Measurements from ENCODE around the gene COA1.
"Not testable (repeated sequence)": the region's sequence is repeated elsewhere in the genome, so short reads cannot be mapped to it uniquely, and the experiment has no call there.

COA1 gene

GRCh38 chr7:43627798-43628197 is 101.5 kb downstream of the COA1 start:
- not testable (repeated sequence) for ATAC-seq, DNase-seq

GRCh38 chr7:43626695-43627094 is 102.6 kb downstream of the COA1 start:
- DNase-seq (no peak), ATAC-seq (no peak)

GRCh38 chr7:43625980-43626379 is 103.3 kb downstream of the COA1 start:
- DNase-seq (no peak), ATAC-seq (peak; percentile 8)

- ATAC-seq (peak; percentile 70), DNase-seq (peak; percentile 47)
Measured at GRCh38 chr7:43625453-43625852, 103.9 kb downstream of the COA1 start.

GRCh38 chr7:43624156-43624555 is 105.2 kb downstream of the COA1 start:
- ATAC-seq, result no peak
- DNase-seq, result no peak

GRCh38 chr7:43621729-43622448 is 107.4 kb downstream of the COA1 start:
- ATAC-seq, result peak; percentile 67

GRCh38 chr7:43619213-43620012 is 109.9 kb downstream of the COA1 start:
- DNase-seq (no peak), ATAC-seq (no peak)

More at GRCh38 chr7:43621729-43622448, 107.4 kb downstream of the COA1 start:
- DNase-seq, result no peak

GRCh38 chr7:43618073-43618472 is 111.2 kb downstream of the COA1 start:
- ATAC-seq, result no peak
- no peak for DNase-seq

GRCh38 chr7:43616977-43617376 is 112.3 kb downstream of the COA1 start:
- ATAC-seq, result no peak
- DNase-seq, result no peak

- DNase-seq (no peak), ATAC-seq (no peak)
Measured at GRCh38 chr7:43615558-43616145, 113.7 kb downstream of the COA1 start.

- ATAC-seq (peak; percentile 87), DNase-seq (no peak)
Measured at GRCh38 chr7:43612599-43613589, 116.4 kb downstream of the COA1 start.

- ATAC-seq, result peak; percentile 66
Measured at GRCh38 chr7:43612128-43612527, 117.2 kb downstream of the COA1 start.

GRCh38 chr7:43609097-43609496 is 120.2 kb downstream of the COA1 start:
- no peak for DNase-seq
- no peak for ATAC-seq

More at GRCh38 chr7:43612128-43612527, 117.2 kb downstream of the COA1 start:
- DNase-seq, result no peak

- DNase-seq (no peak), ATAC-seq (no peak)
Measured at GRCh38 chr7:43604251-43604650, 125.1 kb downstream of the COA1 start.

- ATAC-seq, result no peak
- no peak for DNase-seq
Measured at GRCh38 chr7:43602256-43602655, 127.1 kb downstream of the COA1 start.

GRCh38 chr7:43600056-43600455 is 129.3 kb downstream of the COA1 start:
- DNase-seq (no peak), ATAC-seq (no peak)

GRCh38 chr7:43596426-43596825 is 132.9 kb downstream of the COA1 start:
- not testable (repeated sequence) for ATAC-seq

GRCh38 chr7:43594020-43594419 is 135.3 kb downstream of the COA1 start:
- ATAC-seq (no peak), DNase-seq (no peak)

More at GRCh38 chr7:43596426-43596825, 132.9 kb downstream of the COA1 start:
- not testable (repeated sequence) for DNase-seq

- DNase-seq, result no peak
- ATAC-seq, result no peak
Measured at GRCh38 chr7:43593010-43593409, 136.3 kb downstream of the COA1 start.

GRCh38 chr7:43592326-43592725 is 137.0 kb downstream of the COA1 start:
- DNase-seq, result no peak
- no peak for ATAC-seq

GRCh38 chr7:43591558-43592180 is 137.7 kb downstream of the COA1 start:
- DNase-seq, result no peak

More at GRCh38 chr7:43591558-43592180, 137.7 kb downstream of the COA1 start:
- ATAC-seq, result peak; percentile 34

All from stimulated activated naive CD8-positive, alpha-beta T cell treated with anti-CD3 and anti-CD28 coated beads, Interleukin-15, Interleukin-2, amounts not matched to agents 100 U/mL and 50 U/mL, for 24 hours (primary cell).